IgD-negative memory B cell (primary cell): ENCODE data around the gene NUMA1. TPM values are rescaled to one million over a fixed set of nuclear protein-coding genes. Genes with fewer than 3 reads are reported as not detected.

ENCODE experiments used
- H3K27ac Mint-ChIP-seq, 3 donors: one replicate each; pipeline ENCODE4 v1.8.0; 2020 to 2022; ENCODE audit warnings: mild to moderate bottlenecking in 3 of 3, mixed read lengths in 3 of 3, moderate library complexity in 1 of 3
- H3K27me3 Mint-ChIP-seq: one replicate; pipeline ENCODE4 v1.8.0; 2021; ENCODE audit warnings: mixed read lengths
- H3K36me3 Mint-ChIP-seq: one replicate; pipeline ENCODE4 v1.8.0; 2020; ENCODE audit warnings: mild to moderate bottlenecking, mixed read lengths
- H3K4me1 Mint-ChIP-seq, 3 donors: one replicate each; pipeline ENCODE4 v1.8.0; 2020 to 2022; ENCODE audit warnings: mixed read lengths in 3 of 3, mild to moderate bottlenecking in 1 of 3
- H3K4me3 Mint-ChIP-seq, 4 donors: one replicate each; pipeline ENCODE4 v1.8.0; 2020 to 2022; ENCODE audit warnings: mild to moderate bottlenecking in 4 of 4, mixed read lengths in 4 of 4, moderate library complexity in 3 of 4
- H3K9me3 Mint-ChIP-seq, 3 donors: one replicate each; pipeline ENCODE4 v1.8.0; 2020 to 2021; ENCODE audit warnings: mixed read lengths in 3 of 3, mild to moderate bottlenecking in 1 of 3
- polyA plus RNA-seq: library from polyadenylated mRNA; unstranded; fragments of 300-500 nt; fragmentation: Illumina TruSeq; gene quantifications from one replicate; pipeline ENCODE4 v1.2.3, GENCODE V29; 2021

The NUMA1 gene
- polyA plus RNA-seq, 1 donor from 2014 or later = 66.6 TPM

- no peaks in the 10 kb centered on the region for H3K9me3 Mint-ChIP-seq
- no peaks in the 10 kb centered on the region for H3K27me3 Mint-ChIP-seq
- H3K36me3 Mint-ChIP-seq = peaks cover 3% of the 10 kb centered on the region
- peak overlapping the region; percentile 96 to 99 (median 97) for H3K27ac Mint-ChIP-seq
- peak overlapping the region; percentile 95 to 98 (median 98) for H3K4me3 Mint-ChIP-seq
- peaks cover 15 to 19% (median 18%) of the 10 kb centered on the region in 3 donors for H3K4me1 Mint-ChIP-seq
Observed at GRCh38 chr11:72111300-72112142, 31.2 kb upstream of the NUMA1 start.

- H3K4me3 Mint-ChIP-seq = peak within 1 kb of the TSS in 3 of 4 donors; percentile 2 to 75 (median 52)
- peak within 1 kb of the TSS in 2 of 3 donors; percentile 67 to 97 for H3K27ac Mint-ChIP-seq
- H3K27me3 Mint-ChIP-seq = no peaks in the 10 kb centered on the region
- peaks cover 9% of the 10 kb centered on the region for H3K36me3 Mint-ChIP-seq
- peaks cover 29 to 32% (median 30%) of the 10 kb centered on the region in 3 donors for H3K4me1 Mint-ChIP-seq
- peaks cover 0 to 2% (median 0%) of the 10 kb centered on the region in 3 donors for H3K9me3 Mint-ChIP-seq
Observed at GRCh38 chr11:72105888-72106287, 25.5 kb upstream of the NUMA1 start, which contains the start of gene TOMT. Gene TOMT, plus strand, starts transcription at chr11:72105924. Its CDS starts 28 bp downstream, at chr11:72105952.

GRCh38 chr11:72103754-72104167 lies 23.4 kb upstream of the NUMA1 start:
- Mint-ChIP-seq H3K4me3 (peak overlapping the region; percentile 75 to 98 (median 92)), H3K4me1 (peaks cover 33 to 37% (median 35%) of the 10 kb centered on the region in 3 donors), H3K27me3 (no peaks in the 10 kb centered on the region), H3K27ac (peak overlapping the region; percentile 95 to 98 (median 97)), H3K9me3 (peaks cover 0 to 2% (median 0%) of the 10 kb centered on the region in 3 donors), H3K36me3 (peaks cover 8% of the 10 kb centered on the region)

GRCh38 chr11:72102946-72103753 lies 22.8 kb upstream of the NUMA1 start, which contains the start of gene LAMTOR1:
Gene LAMTOR1, minus strand, starts transcription at chr11:72103297. Its CDS starts 73 bp downstream, at chr11:72103224.
- Mint-ChIP-seq H3K27ac (peak within 1 kb of the TSS; percentile 95 to 98 (median 97)), H3K4me1 (peaks cover 33 to 37% (median 35%) of the 10 kb centered on the region in 3 donors), H3K27me3 (no peaks in the 10 kb centered on the region), H3K36me3 (peaks cover 8% of the 10 kb centered on the region), H3K9me3 (peaks cover 0 to 2% (median 0%) of the 10 kb centered on the region in 3 donors), H3K4me3 (peak within 1 kb of the TSS; percentile 75 to 98 (median 92))

GRCh38 chr11:72102631-72102945 lies 22.2 kb upstream of the NUMA1 start:
- peaks cover 0 to 2% (median 0%) of the 10 kb centered on the region in 3 donors for H3K9me3 Mint-ChIP-seq
- H3K27me3 Mint-ChIP-seq = no peaks in the 10 kb centered on the region
- H3K27ac Mint-ChIP-seq = peak overlapping the region; percentile 95 to 98 (median 97)
- H3K4me3 Mint-ChIP-seq = peak overlapping the region; percentile 75 to 98 (median 92)
- H3K36me3 Mint-ChIP-seq = peaks cover 11% of the 10 kb centered on the region
- peaks cover 33 to 38% (median 35%) of the 10 kb centered on the region in 3 donors for H3K4me1 Mint-ChIP-seq

- Mint-ChIP-seq H3K27ac (peak overlapping the region; percentile 95 to 98 (median 97)), H3K27me3 (no peaks in the 10 kb centered on the region), H3K4me1 (peaks cover 34 to 37% (median 36%) of the 10 kb centered on the region in 3 donors), H3K36me3 (peaks cover 11% of the 10 kb centered on the region), H3K4me3 (peak overlapping the region; percentile 75 to 98 (median 92)), H3K9me3 (peaks cover 0 to 2% (median 0%) of the 10 kb centered on the region in 3 donors)
Observed at GRCh38 chr11:72102162-72102561, 21.8 kb upstream of the NUMA1 start.

GRCh38 chr11:72100462-72100861 lies 20.1 kb upstream of the NUMA1 start:
- Mint-ChIP-seq H3K4me1 (peaks cover 35 to 37% (median 37%) of the 10 kb centered on the region in 3 donors), H3K4me3 (peak overlapping the region in 1 of 4 donors; percentile 75), H3K9me3 (peaks cover 0 to 2% (median 0%) of the 10 kb centered on the region in 3 donors), H3K27me3 (no peaks in the 10 kb centered on the region), H3K27ac (peak overlapping the region in 2 of 3 donors; percentile 13 to 64), H3K36me3 (peaks cover 11% of the 10 kb centered on the region)

- H3K27ac Mint-ChIP-seq = peak overlapping the region in 2 of 3 donors; percentile 13 to 65
Observed at GRCh38 chr11:72100009-72100408, 19.7 kb upstream of the NUMA1 start.

GRCh38 chr11:72098741-72099140 lies 18.4 kb upstream of the NUMA1 start:
- H3K36me3 Mint-ChIP-seq = peaks cover 6% of the 10 kb centered on the region
- H3K9me3 Mint-ChIP-seq = no peaks in the 10 kb centered on the region
- H3K27me3 Mint-ChIP-seq = no peaks in the 10 kb centered on the region
- H3K4me3 Mint-ChIP-seq = peak overlapping the region in 1 of 4 donors; percentile 45
- peak overlapping the region in 1 of 3 donors; percentile 65 for H3K27ac Mint-ChIP-seq
- peaks cover 29 to 31% (median 31%) of the 10 kb centered on the region in 3 donors for H3K4me1 Mint-ChIP-seq

More at GRCh38 chr11:72100009-72100408, 19.7 kb upstream of the NUMA1 start:
- H3K4me3 Mint-ChIP-seq = peak overlapping the region in 1 of 4 donors; percentile 75
- H3K36me3 Mint-ChIP-seq = peaks cover 7% of the 10 kb centered on the region
- peaks cover 0 to 2% (median 0%) of the 10 kb centered on the region in 3 donors for H3K9me3 Mint-ChIP-seq
- peaks cover 35 to 37% (median 37%) of the 10 kb centered on the region in 3 donors for H3K4me1 Mint-ChIP-seq
- no peaks in the 10 kb centered on the region for H3K27me3 Mint-ChIP-seq

DNA sequence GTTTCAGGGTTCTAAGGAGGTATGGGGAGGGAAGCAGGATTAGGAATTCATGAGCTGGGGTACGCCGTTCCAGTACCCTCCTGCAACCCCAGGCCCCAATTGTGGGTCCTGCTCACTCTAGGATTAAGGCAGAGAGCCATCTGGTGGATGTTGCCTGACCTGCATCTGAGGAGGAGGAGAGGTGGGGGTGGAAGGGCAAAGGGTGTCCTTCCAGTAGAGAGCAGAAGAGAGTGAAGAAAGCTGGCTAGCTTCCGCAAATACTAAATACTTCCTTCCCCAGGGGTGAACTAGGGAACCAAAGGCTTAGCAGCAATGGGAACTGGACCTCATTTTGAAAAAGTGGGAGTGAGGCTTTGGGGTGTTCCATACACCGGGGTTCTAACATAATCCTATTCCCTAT lies 10.9 kb upstream of the NUMA1 start:
- H3K27me3 Mint-ChIP-seq = no peaks in the 10 kb centered on the region
- H3K4me3 Mint-ChIP-seq = no peak overlapping the region
- H3K9me3 Mint-ChIP-seq = no peaks in the 10 kb centered on the region
- H3K4me1 Mint-ChIP-seq = peaks cover 12% of the 10 kb centered on the region in 3 donors
- H3K36me3 Mint-ChIP-seq = peaks cover 3% of the 10 kb centered on the region
- H3K27ac Mint-ChIP-seq = peak overlapping the region in 1 of 3 donors; percentile 87

DNA sequence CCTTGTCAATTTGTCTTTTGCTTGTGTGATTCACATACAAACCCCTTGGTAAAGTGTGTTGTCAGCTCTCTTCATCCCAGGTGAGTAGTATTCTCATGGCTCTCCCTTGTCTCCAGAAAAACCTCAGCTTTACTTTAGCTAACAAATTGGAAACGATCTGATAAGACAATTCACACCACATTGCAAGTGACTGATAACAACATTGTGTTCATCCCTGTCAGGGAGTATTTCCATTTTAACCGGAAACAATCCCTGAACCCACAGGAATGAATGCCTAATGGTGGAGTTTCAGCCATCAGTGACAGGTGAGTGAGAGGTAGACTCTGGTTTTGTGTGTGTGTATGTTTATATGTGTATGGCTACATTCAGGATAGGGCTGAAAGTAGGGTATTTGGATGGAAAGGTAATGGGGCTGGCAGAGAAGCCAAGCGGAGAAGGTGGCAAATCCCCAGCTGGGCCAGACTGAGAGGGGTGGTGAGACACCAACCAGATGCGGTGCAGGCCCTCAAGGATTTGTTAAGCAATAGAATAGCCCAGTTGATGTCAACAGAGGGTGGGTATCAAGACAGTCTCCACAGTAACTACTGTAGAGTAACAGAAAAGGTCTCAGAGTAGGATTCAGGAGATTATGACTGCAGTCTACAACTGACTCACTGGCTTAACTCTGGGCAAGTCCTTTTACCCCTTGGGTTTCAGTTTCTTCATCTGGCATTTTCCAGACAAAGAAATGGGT lies 7.9 kb upstream of the NUMA1 start:
- peaks cover 12% of the 10 kb centered on the region in 3 donors for H3K4me1 Mint-ChIP-seq
- H3K36me3 Mint-ChIP-seq = peaks cover 3% of the 10 kb centered on the region
- H3K9me3 Mint-ChIP-seq = no peaks in the 10 kb centered on the region
- H3K4me3 Mint-ChIP-seq = no peak overlapping the region
- H3K27ac Mint-ChIP-seq = peak overlapping the region in 1 of 3 donors; percentile 10
- no peaks in the 10 kb centered on the region for H3K27me3 Mint-ChIP-seq

DNA sequence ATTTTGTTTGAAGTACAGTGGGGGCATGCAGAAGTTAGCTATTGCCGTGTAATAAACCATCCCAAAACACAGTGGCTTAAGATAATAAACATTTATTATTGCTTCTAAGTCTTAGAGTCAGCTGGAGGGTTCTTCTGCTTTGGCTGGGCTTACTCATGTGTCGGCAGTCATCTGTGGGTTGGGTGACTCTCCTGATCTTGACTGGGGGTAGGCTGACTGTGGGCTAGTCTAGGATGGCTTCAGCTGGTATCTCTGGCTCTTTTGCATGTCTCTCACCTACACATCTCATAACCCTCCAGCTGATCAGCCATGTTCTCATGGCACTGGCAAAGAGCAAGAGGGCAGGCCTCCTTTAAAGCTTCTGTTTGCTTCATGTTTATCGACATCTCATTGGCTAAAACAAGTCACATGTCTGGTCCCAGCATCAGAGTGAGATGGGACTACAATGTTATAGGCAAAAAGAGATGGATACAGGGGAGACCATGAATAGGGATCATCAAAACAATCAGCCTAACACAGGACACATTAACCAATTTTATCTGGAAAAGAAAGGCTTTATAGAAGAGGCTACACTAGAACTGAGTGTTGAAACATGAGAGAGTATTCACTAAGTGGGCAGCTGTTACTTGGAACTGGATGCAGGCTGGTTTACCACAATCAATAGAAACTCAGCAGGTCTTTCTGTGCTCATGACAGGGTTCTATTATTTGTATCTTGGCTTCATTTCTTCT lies 5.4 kb upstream of the NUMA1 start:
- Mint-ChIP-seq H3K27ac (peak overlapping the region in 2 of 3 donors; percentile 31 to 61), H3K4me3 (no peak overlapping the region), H3K27me3 (no peaks in the 10 kb centered on the region), H3K9me3 (no peaks in the 10 kb centered on the region), H3K4me1 (peaks cover 7 to 12% (median 8%) of the 10 kb centered on the region in 3 donors), H3K36me3 (peaks cover 3% of the 10 kb centered on the region)

DNA sequence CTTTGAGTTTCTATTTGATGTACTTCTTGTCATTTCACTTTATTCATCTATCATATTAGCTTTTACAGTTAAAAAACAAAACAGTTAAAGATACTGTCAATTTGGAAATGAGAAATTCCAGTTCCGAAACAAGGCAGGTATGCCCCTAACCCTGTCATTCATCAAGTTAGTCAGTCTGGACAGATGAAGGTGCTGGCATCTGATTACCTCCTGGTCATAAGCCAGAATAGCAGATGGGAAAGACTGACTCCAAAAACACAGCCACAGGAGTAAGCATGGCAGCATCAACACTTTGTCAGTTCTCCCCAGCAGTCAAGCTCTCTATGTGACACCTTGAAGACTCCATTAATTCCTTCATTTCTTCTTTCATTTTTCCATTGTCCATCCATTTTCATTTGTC lies 4.6 kb upstream of the NUMA1 start:
- Mint-ChIP-seq H3K9me3 (no peaks in the 10 kb centered on the region), H3K27ac (no peak overlapping the region), H3K4me3 (no peak overlapping the region), H3K4me1 (peaks cover 11 to 14% (median 12%) of the 10 kb centered on the region in 3 donors), H3K36me3 (peaks cover 3% of the 10 kb centered on the region), H3K27me3 (peaks cover 1% of the 10 kb centered on the region)
